NCI-H774 (cell line): ENCODE measurements around the gene MOSPD3.

Experiments used
- DNase-seq: peaks from one replicate; lab custom pipeline; 2025; lab: John Stamatoyannopoulos, UW

MOSPD3 gene

GRCh38 chr7:100575746-100576383 is 36.5 kb upstream of the MOSPD3 start:
- no peak for DNase-seq

- DNase-seq, result no peak
Measured at GRCh38 chr7:100576384-100576993, 35.9 kb upstream of the MOSPD3 start.

GRCh38 chr7:100577103-100577502 is 35.2 kb upstream of the MOSPD3 start:
- DNase-seq, result no peak

GRCh38 chr7:100577507-100577906 is 34.8 kb upstream of the MOSPD3 start:
- no peak for DNase-seq

- DNase-seq, result no peak
Measured at GRCh38 chr7:100578246-100579183, 33.8 kb upstream of the MOSPD3 start.

- no peak for DNase-seq
Measured at GRCh38 chr7:100580466-100581283, 31.7 kb upstream of the MOSPD3 start.

GRCh38 chr7:100582041-100582579 is 30.2 kb upstream of the MOSPD3 start:
- no peak for DNase-seq

- no peak for DNase-seq
Measured at GRCh38 chr7:100582650-100583049, 29.7 kb upstream of the MOSPD3 start.

GRCh38 chr7:100583132-100584053 is 28.9 kb upstream of the MOSPD3 start:
- no peak for DNase-seq

- no peak for DNase-seq
Measured at GRCh38 chr7:100584054-100584682, 28.2 kb upstream of the MOSPD3 start.

GRCh38 chr7:100584683-100585510 is 27.4 kb upstream of the MOSPD3 start:
- no peak for DNase-seq

GRCh38 chr7:100585511-100586265 is 26.7 kb upstream of the MOSPD3 start, which contains the start of gene LRCH4:
TSS of gene LRCH4 (minus strand) at chr7:100586129. CDS start at chr7:100586100, 29 bp downstream.
- DNase-seq, result peak; percentile 28

GRCh38 chr7:100586266-100587025 is 25.9 kb upstream of the MOSPD3 start, which contains the start of gene FBXO24:
TSS of gene FBXO24 (plus strand) at chr7:100586328. CDS start at chr7:100586626, 298 bp downstream.
- peak; percentile 99 for DNase-seq

GRCh38 chr7:100588438-100588837 is 23.9 kb upstream of the MOSPD3 start:
- DNase-seq, result no peak

- DNase-seq, result no peak
Measured at GRCh38 chr7:100589341-100589947, 22.9 kb upstream of the MOSPD3 start.

- DNase-seq, result no peak
Measured at GRCh38 chr7:100590077-100590737, 22.1 kb upstream of the MOSPD3 start.
